ENCODE results near the gene ZNF365.

ZNF365 gene

GRCh38 chr10:62442894-62443669 lies 68.9 kb downstream of the ZNF365 start:
- no peaks in the 10 kb centered on the region for H3K36me3 ChIP-seq (ENCODE audit: control insufficient read depth in 2 of 2, insufficient read depth in 2 of 2, low read length in 2 of 2)
- H3K4me3 ChIP-seq (ENCODE audit: low read length in 2 of 2) = no peak overlapping the region
- H3K27ac ChIP-seq (ENCODE audit: low read depth in 2 of 2, low read length in 2 of 2) = no peak overlapping the region
- no peak overlapping the region for H3K9ac ChIP-seq (ENCODE audit: low read depth in 1 of 2, low read length in 2 of 2)
- no peaks in the 10 kb centered on the region for H3K4me1 ChIP-seq (ENCODE audit: control insufficient read depth in 2 of 2, insufficient read depth in 2 of 2, low read length in 2 of 2)
- no peaks in the 10 kb centered on the region for H3K9me3 ChIP-seq (ENCODE audit: control insufficient read depth in 2 of 2, low read length in 2 of 2)
- no peaks in the 10 kb centered on the region for H3K27me3 ChIP-seq (ENCODE audit: control insufficient read depth in 2 of 2, insufficient read depth in 2 of 2, low read length in 2 of 2)

DNA sequence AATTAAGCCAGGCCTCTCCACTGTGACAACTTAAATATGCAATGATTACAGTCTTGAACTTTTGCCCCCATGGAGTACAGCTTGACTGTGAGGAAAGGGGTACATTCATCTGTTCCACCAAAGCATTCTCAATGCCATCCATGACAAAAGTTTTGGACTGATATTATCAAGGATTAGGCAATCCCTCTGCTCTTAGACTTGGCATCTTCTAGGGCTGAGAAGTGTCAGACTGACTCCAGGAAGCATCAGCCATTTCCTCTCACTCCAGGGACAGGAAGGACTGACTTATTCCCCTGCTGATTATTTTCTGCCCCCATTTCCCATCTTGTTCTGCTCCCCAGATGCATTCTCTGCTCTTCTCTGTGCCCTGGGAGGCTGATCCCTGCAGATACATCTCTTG lies 69.7 kb downstream of the ZNF365 start:
- H3K36me3 ChIP-seq (ENCODE audit: control insufficient read depth in 2 of 2, insufficient read depth in 2 of 2, low read length in 2 of 2) = no peaks in the 10 kb centered on the region
- H3K9me3 ChIP-seq (ENCODE audit: control insufficient read depth in 2 of 2, low read length in 2 of 2) = no peaks in the 10 kb centered on the region
- H3K4me3 ChIP-seq (ENCODE audit: low read length in 2 of 2) = no peak overlapping the region
- H3K27ac ChIP-seq (ENCODE audit: low read depth in 2 of 2, low read length in 2 of 2) = no peak overlapping the region
- no peaks in the 10 kb centered on the region for H3K4me1 ChIP-seq (ENCODE audit: control insufficient read depth in 2 of 2, insufficient read depth in 2 of 2, low read length in 2 of 2)
- H3K9ac ChIP-seq (ENCODE audit: low read depth in 1 of 2, low read length in 2 of 2) = no peak overlapping the region
- no peaks in the 10 kb centered on the region for H3K27me3 ChIP-seq (ENCODE audit: control insufficient read depth in 2 of 2, insufficient read depth in 2 of 2, low read length in 2 of 2)

- H3K4me3 ChIP-seq (ENCODE audit: low read length in 2 of 2) = no peak overlapping the region
- no peak overlapping the region for H3K9ac ChIP-seq (ENCODE audit: low read depth in 1 of 2, low read length in 2 of 2)
- H3K4me1 ChIP-seq (ENCODE audit: control insufficient read depth in 2 of 2, insufficient read depth in 2 of 2, low read length in 2 of 2) = no peaks in the 10 kb centered on the region
- H3K9me3 ChIP-seq (ENCODE audit: control insufficient read depth in 2 of 2, low read length in 2 of 2) = no peaks in the 10 kb centered on the region
- no peaks in the 10 kb centered on the region for H3K36me3 ChIP-seq (ENCODE audit: control insufficient read depth in 2 of 2, insufficient read depth in 2 of 2, low read length in 2 of 2)
- no peak overlapping the region for H3K27ac ChIP-seq (ENCODE audit: low read depth in 2 of 2, low read length in 2 of 2)
- H3K27me3 ChIP-seq (ENCODE audit: control insufficient read depth in 2 of 2, insufficient read depth in 2 of 2, low read length in 2 of 2) = no peaks in the 10 kb centered on the region
Measured at GRCh38 chr10:62446627-62447026, 72.5 kb downstream of the ZNF365 start.

GRCh38 chr10:62450912-62451610 lies 76.9 kb downstream of the ZNF365 start:
- Histone ChIP-seq H3K4me1 (ENCODE audit: control insufficient read depth in 2 of 2, insufficient read depth in 2 of 2, low read length in 2 of 2) (no peaks in the 10 kb centered on the region), H3K27ac (ENCODE audit: low read depth in 2 of 2, low read length in 2 of 2) (no peak overlapping the region), H3K9me3 (ENCODE audit: control insufficient read depth in 2 of 2, low read length in 2 of 2) (no peaks in the 10 kb centered on the region), H3K36me3 (ENCODE audit: control insufficient read depth in 2 of 2, insufficient read depth in 2 of 2, low read length in 2 of 2) (no peaks in the 10 kb centered on the region), H3K4me3 (ENCODE audit: low read length in 2 of 2) (no peak overlapping the region), H3K9ac (ENCODE audit: low read depth in 1 of 2, low read length in 2 of 2) (no peak overlapping the region), H3K27me3 (ENCODE audit: control insufficient read depth in 2 of 2, insufficient read depth in 2 of 2, low read length in 2 of 2) (no peaks in the 10 kb centered on the region)

- no peak overlapping the region for H3K27ac ChIP-seq (ENCODE audit: low read depth in 2 of 2, low read length in 2 of 2)
Measured at GRCh38 chr10:62451611-62451975, 77.4 kb downstream of the ZNF365 start.

More at GRCh38 chr10:62451611-62451975, 77.4 kb downstream of the ZNF365 start:
- Histone ChIP-seq H3K9me3 (ENCODE audit: control insufficient read depth in 2 of 2, low read length in 2 of 2) (no peaks in the 10 kb centered on the region), H3K9ac (ENCODE audit: low read depth in 1 of 2, low read length in 2 of 2) (no peak overlapping the region), H3K36me3 (ENCODE audit: control insufficient read depth in 2 of 2, insufficient read depth in 2 of 2, low read length in 2 of 2) (no peaks in the 10 kb centered on the region), H3K4me3 (ENCODE audit: low read length in 2 of 2) (no peak overlapping the region), H3K4me1 (ENCODE audit: control insufficient read depth in 2 of 2, insufficient read depth in 2 of 2, low read length in 2 of 2) (no peaks in the 10 kb centered on the region), H3K27me3 (ENCODE audit: control insufficient read depth in 2 of 2, insufficient read depth in 2 of 2, low read length in 2 of 2) (no peaks in the 10 kb centered on the region)
